HepG2 (cell line): ENCODE measurements around the gene ARHGEF3. TPM values are rescaled to one million over a fixed set of nuclear protein-coding genes. Genes with fewer than 3 reads are reported as not detected.
A peak's percentile ranks its signal among the peaks of the same experiment; 100 is the strongest.

Source experiments
- DMAP1 ChIP-seq: IDR thresholded peaks from 2 replicates; pipeline ENCODE4 v1.6.1; 2016
- FOXM1 ChIP-seq: sonication (generic); formaldehyde crosslinking; IDR thresholded peaks from 2 replicates; pipeline ENCODE4 v1.5.0; 2020; ENCODE audit warnings: missing genetic modification reagents
- KMT2A ChIP-seq: sonication (generic); formaldehyde crosslinking; IDR thresholded peaks from 2 replicates; pipeline ENCODE4 v1.4.0; 2020; ENCODE audit warnings: missing genetic modification reagents
- LCORL ChIP-seq, 2 experiments: fragments of 450-650 bp in 1 of 2; sonication (generic) in 1 of 2; formaldehyde crosslinking in 1 of 2; IDR thresholded peaks; 2 replicates each; pipeline versions ENCODE4 v1.5.0 to v1.6.1; 2017 to 2020; ENCODE audit warnings: antibody characterized with exemption in 1 of 2, missing genetic modification reagents in 1 of 2
- NAIF1 ChIP-seq: sonication (generic); formaldehyde crosslinking; IDR thresholded peaks from 2 replicates; pipeline ENCODE4 v1.5.0; 2020; ENCODE audit warnings: mild to moderate bottlenecking, missing genetic modification reagents, borderline replicate concordance
- NCOR1 ChIP-seq: fragments of 200-600 bp; sonication (generic); IDR thresholded peaks from 2 replicates; pipeline ENCODE4 v1.7.0; 2017; ENCODE audit warnings: antibody characterized with exemption, low read length, borderline replicate concordance
- NR2F6 ChIP-seq, 2 experiments: IDR thresholded peaks; 2 replicates each; pipeline ENCODE4 v1.6.1; 2016; ENCODE audit warnings: antibody characterized with exemption in 1 of 2, mild to moderate bottlenecking in 1 of 2
- RXRB ChIP-seq: IDR thresholded peaks from 2 replicates; pipeline ENCODE4 v1.6.1; 2016; ENCODE audit warnings: borderline replicate concordance, missing genetic modification reagents, missing compliant biosample characterization
- ZFP36 ChIP-seq: fragments of 150-350 bp; IDR thresholded peaks from 2 replicates; pipeline ENCODE4 v1.6.1; 2018; ENCODE audit warnings: borderline replicate concordance, low read length, low read depth; ENCODE audit not compliant: partially characterized antibody
- ZMYM4 ChIP-seq: sonication (generic); formaldehyde crosslinking; IDR thresholded peaks from 2 replicates; pipeline ENCODE4 v1.8.1; 2023; ENCODE audit warnings: mild to moderate bottlenecking, missing genetic modification reagents
- ZNF282 ChIP-seq: fragments of 450-650 bp; IDR thresholded peaks from 2 replicates; pipeline ENCODE4 v1.6.1; 2018; ENCODE audit not compliant: partially characterized antibody
- ZNF317 ChIP-seq: sonication (generic); formaldehyde crosslinking; IDR thresholded peaks from 2 replicates; pipeline ENCODE4 v1.5.0; 2020; ENCODE audit warnings: mild to moderate bottlenecking, missing genetic modification reagents
- ZNF326 ChIP-seq: sonication (generic); formaldehyde crosslinking; IDR thresholded peaks from 2 replicates; pipeline ENCODE4 v1.4.0; 2020; ENCODE audit warnings: missing genetic modification reagents, borderline replicate concordance
- ZNF557 ChIP-seq: sonication (generic); formaldehyde crosslinking; IDR thresholded peaks from 2 replicates; pipeline ENCODE4 v1.4.0; 2020; ENCODE audit warnings: missing genetic modification reagents
- ZNF652 ChIP-seq: IDR thresholded peaks from 2 replicates; pipeline ENCODE4 v1.6.1; 2016; ENCODE audit warnings: low read depth, borderline replicate concordance
- polyA plus RNA-seq, 8 experiments: library from polyadenylated mRNA; depleted of rRNA in 3 of 8; stranded (reverse) in 7 of 8; unstranded in 1 of 8; fragments of >200 nt; fragmentation: Illumina TruSeq in 4 of 8; extraction: Trizol in 4 of 8; gene quantifications; 2 replicates each; pipeline versions ENCODE4 v1.2.1 to v1.2.3, GENCODE V29; 2011 to 2016; ENCODE audit warnings: low read depth in 4 of 8, missing spikeins in 1 of 8, mixed read lengths in 1 of 8; ENCODE audit not compliant: insufficient read depth in 1 of 8
- total RNA-seq, 5 experiments: library from RNA; depleted of rRNA; stranded (reverse); fragments of >200 nt; fragmentation: Illumina TruSeq; extraction: Trizol; gene quantifications; 2 replicates each; pipeline ENCODE4 v1.2.3, GENCODE V29; 2016; ENCODE audit warnings: low read depth in 1 of 5
- TF ChIP-seq, protein P1 (sequence below): IDR thresholded peaks from 2 replicates; pipeline ENCODE4 v1.6.1; 2016; ENCODE audit warnings: low read depth, missing genetic modification reagents, missing compliant biosample characterization
- TF ChIP-seq, protein P2 (sequence below): sonication (generic); formaldehyde crosslinking; IDR thresholded peaks from 2 replicates; pipeline ENCODE4 v1.8.0; 2022; ENCODE audit warnings: mild to moderate bottlenecking, missing genetic modification reagents, borderline replicate concordance

The ARHGEF3 gene
- total and polyA plus RNA-seq, 2 of the 13 experiments (the other 11 are each of a cell fraction or from before 2014, with no cell fraction given) = 14.8 to 23.1 TPM

DNA sequence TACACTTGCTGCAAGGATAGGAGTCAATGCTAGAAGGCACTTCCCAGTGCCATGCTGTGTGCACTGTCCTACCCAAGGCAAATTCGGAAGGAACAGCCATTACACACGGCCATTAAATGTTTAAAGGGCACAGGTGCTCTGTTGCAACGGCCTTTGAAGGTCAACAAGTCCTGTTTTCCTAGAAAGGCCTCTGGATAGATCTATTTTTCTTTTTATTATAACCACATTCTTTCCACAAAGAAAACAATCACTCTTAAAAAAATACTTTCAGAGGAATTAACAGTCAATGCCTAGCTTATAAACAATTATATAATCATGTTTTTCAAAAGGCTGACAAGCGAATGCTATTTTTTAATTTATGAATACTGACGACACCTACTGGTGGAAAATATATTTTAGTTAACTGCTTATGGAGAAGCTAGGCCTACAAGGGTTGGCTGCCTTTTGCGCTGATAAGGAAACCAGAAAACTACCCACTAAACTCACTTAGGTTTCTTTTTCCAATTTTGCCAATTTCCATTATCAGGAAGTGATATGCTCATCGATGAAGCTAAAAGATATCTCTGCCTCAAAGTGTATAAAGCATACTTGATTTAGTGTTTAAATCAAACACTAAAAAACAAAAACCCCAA lies 2.4 kb downstream of the ARHGEF3 start (continued):
- TF ChIP-seq, protein P1, sequence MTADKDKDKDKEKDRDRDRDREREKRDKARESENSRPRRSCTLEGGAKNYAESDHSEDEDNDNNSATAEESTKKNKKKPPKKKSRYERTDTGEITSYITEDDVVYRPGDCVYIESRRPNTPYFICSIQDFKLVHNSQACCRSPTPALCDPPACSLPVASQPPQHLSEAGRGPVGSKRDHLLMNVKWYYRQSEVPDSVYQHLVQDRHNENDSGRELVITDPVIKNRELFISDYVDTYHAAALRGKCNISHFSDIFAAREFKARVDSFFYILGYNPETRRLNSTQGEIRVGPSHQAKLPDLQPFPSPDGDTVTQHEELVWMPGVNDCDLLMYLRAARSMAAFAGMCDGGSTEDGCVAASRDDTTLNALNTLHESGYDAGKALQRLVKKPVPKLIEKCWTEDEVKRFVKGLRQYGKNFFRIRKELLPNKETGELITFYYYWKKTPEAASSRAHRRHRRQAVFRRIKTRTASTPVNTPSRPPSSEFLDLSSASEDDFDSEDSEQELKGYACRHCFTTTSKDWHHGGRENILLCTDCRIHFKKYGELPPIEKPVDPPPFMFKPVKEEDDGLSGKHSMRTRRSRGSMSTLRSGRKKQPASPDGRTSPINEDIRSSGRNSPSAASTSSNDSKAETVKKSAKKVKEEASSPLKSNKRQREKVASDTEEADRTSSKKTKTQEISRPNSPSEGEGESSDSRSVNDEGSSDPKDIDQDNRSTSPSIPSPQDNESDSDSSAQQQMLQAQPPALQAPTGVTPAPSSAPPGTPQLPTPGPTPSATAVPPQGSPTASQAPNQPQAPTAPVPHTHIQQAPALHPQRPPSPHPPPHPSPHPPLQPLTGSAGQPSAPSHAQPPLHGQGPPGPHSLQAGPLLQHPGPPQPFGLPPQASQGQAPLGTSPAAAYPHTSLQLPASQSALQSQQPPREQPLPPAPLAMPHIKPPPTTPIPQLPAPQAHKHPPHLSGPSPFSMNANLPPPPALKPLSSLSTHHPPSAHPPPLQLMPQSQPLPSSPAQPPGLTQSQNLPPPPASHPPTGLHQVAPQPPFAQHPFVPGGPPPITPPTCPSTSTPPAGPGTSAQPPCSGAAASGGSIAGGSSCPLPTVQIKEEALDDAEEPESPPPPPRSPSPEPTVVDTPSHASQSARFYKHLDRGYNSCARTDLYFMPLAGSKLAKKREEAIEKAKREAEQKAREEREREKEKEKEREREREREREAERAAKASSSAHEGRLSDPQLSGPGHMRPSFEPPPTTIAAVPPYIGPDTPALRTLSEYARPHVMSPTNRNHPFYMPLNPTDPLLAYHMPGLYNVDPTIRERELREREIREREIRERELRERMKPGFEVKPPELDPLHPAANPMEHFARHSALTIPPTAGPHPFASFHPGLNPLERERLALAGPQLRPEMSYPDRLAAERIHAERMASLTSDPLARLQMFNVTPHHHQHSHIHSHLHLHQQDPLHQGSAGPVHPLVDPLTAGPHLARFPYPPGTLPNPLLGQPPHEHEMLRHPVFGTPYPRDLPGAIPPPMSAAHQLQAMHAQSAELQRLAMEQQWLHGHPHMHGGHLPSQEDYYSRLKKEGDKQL = no peak
- TF ChIP-seq DMAP1 (CRISPR knock-in tag) = peak; percentile 31; the same call in 1 of the 2 replicates
- no peak for TF ChIP-seq ZNF326
- no peak for TF ChIP-seq ZNF557 (CRISPR knock-in tag)
- TF ChIP-seq ZNF282 = no peak
- TF ChIP-seq NR2F6 (IDR thresholded peaks at IDR 0.05) = peak; percentile 71
- TF ChIP-seq NR2F6 (CRISPR knock-in tag; IDR thresholded peaks at IDR 0.05) = peak; percentile 50; the same call in 1 of the 2 replicates
- TF ChIP-seq NCOR1 = peak; percentile 76; the same call in 1 of the 2 replicates
- peak; percentile 24; the same call in 1 of the 2 replicates for TF ChIP-seq RXRB (CRISPR knock-in tag)
- peak; percentile 33; the same call in 1 of the 2 replicates for TF ChIP-seq ZNF652 (CRISPR knock-in tag)
- peak; percentile 58; the same call in 1 of the 2 replicates for TF ChIP-seq ZMYM4 (CRISPR knock-in tag)
- no peak for TF ChIP-seq ZFP36
- TF ChIP-seq, protein P2, sequence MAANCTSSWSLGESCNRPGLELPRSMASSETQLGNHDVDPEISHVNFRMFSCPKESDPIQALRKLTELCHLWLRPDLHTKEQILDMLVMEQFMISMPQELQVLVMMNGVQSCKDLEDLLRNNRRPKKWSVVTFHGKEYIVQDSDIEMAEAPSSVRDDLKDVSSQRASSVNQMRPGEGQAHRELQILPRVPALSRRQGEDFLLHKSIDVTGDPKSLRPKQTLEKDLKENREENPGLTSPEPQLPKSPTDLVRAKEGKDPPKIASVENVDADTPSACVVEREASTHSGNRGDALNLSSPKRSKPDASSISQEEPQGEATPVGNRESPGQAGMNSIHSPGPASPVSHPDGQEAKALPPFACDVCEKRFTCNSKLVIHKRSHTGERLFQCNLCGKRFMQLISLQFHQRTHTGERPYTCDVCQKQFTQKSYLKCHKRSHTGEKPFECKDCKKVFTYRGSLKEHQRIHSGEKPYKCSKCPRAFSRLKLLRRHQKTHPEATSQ (CRISPR knock-in tag) = no peak
- no peak for TF ChIP-seq LCORL (IDR thresholded peaks at IDR 0.05)
- TF ChIP-seq LCORL (CRISPR knock-in tag; IDR thresholded peaks at IDR 0.05) = no peak
- peak; percentile 55; the same call in 1 of the 2 replicates for TF ChIP-seq KMT2A (CRISPR knock-in tag)
- no peak for TF ChIP-seq ZNF317 (CRISPR knock-in tag)
- TF ChIP-seq FOXM1 (CRISPR knock-in tag) = no peak
- no peak for TF ChIP-seq NAIF1 (CRISPR knock-in tag)
